ENCODE measurements around the gene ZNF394. TPM values are rescaled to one million over a fixed set of nuclear protein-coding genes. Genes with fewer than 3 reads are reported as not detected.

Gene ZNF394
- total and polyA plus RNA-seq, 4 donors, result 14.9 to 32.3 (median 30.6) TPM

- Histone ChIP-seq H3K4me1 (ENCODE audit: control insufficient read depth in 1 of 2, insufficient read depth in 2 of 2, low read length in 2 of 2) (no peaks in the 10 kb centered on the region), H3K27ac (ENCODE audit: low read depth in 1 of 2, low read length in 2 of 2) (no peak overlapping the region), H3K9me3 (ENCODE audit: control insufficient read depth, low read length) (no peaks in the 10 kb centered on the region), H3K36me3 (ENCODE audit: control insufficient read depth in 1 of 2, insufficient read depth in 2 of 2, low read length in 1 of 2) (peaks cover 4 to 8% of the 10 kb centered on the region in 2 donors), H3K4me3 (ENCODE audit: low read length in 2 of 2) (no peak overlapping the region), H3K27me3 (ENCODE audit: control insufficient read depth in 1 of 2, insufficient read depth in 2 of 2, low read length in 1 of 2) (no peaks in the 10 kb centered on the region)
- ATAC-seq (ENCODE audit: low FRiP score) (no peak), DNase-seq (peak in 1 of 2 donors; percentile 64)
- intact Hi-C loops (cut with DNase I), result no loop called here
- WGBS, 2 donors, result 93 to 94% methylated on average over 5 of the region's 5 CpGs
These were observed 50.8 kb downstream of the ZNF394 start for GRCh38 chr7:99449326-99449725.

GRCh38 chr7:99448855-99449254 is 51.2 kb downstream of the ZNF394 start:
- H3K4me3 ChIP-seq (ENCODE audit: low read length in 2 of 2), result no peak overlapping the region
- intact Hi-C loops (cut with DNase I), result no loop called here
- peaks cover 4% of the 10 kb centered on the region in 2 donors for H3K36me3 ChIP-seq (ENCODE audit: control insufficient read depth in 1 of 2, insufficient read depth in 2 of 2, low read length in 1 of 2)
- DNase-seq (peak in 1 of 2 donors; percentile 57), ATAC-seq (ENCODE audit: low FRiP score) (no peak)
- WGBS, 2 donors, result 88% methylated on average over 10 of the region's 10 CpGs
- no peak overlapping the region for H3K27ac ChIP-seq (ENCODE audit: low read depth in 1 of 2, low read length in 2 of 2)
- no peaks in the 10 kb centered on the region for H3K27me3 ChIP-seq (ENCODE audit: control insufficient read depth in 1 of 2, insufficient read depth in 2 of 2, low read length in 1 of 2)
- no peaks in the 10 kb centered on the region for H3K4me1 ChIP-seq (ENCODE audit: control insufficient read depth in 1 of 2, insufficient read depth in 2 of 2, low read length in 2 of 2)
- H3K9me3 ChIP-seq (ENCODE audit: control insufficient read depth, low read length), result no peaks in the 10 kb centered on the region

GRCh38 chr7:99447943-99448342 is 52.1 kb downstream of the ZNF394 start:
- WGBS, 2 donors, result 88% methylated on average over 10 of the region's 10 CpGs

GRCh38 chr7:99446096-99446495 is 54.0 kb downstream of the ZNF394 start:
- H3K9me3 ChIP-seq (ENCODE audit: control insufficient read depth, low read length), result no peaks in the 10 kb centered on the region
- no peaks in the 10 kb centered on the region for H3K4me1 ChIP-seq (ENCODE audit: control insufficient read depth in 1 of 2, insufficient read depth in 2 of 2, low read length in 2 of 2)
- WGBS, 2 donors, result 87 to 89% methylated on average over 4 of the region's 4 CpGs
- intact Hi-C loops (cut with DNase I), result no loop called here
- no peak overlapping the region for H3K27ac ChIP-seq (ENCODE audit: low read depth in 1 of 2, low read length in 2 of 2)
- H3K27me3 ChIP-seq (ENCODE audit: control insufficient read depth in 1 of 2, insufficient read depth in 2 of 2, low read length in 1 of 2), result no peaks in the 10 kb centered on the region
- no peak for ATAC-seq (ENCODE audit: low FRiP score)
- H3K36me3 ChIP-seq (ENCODE audit: control insufficient read depth in 1 of 2, insufficient read depth in 2 of 2, low read length in 1 of 2), result peaks cover 4% of the 10 kb centered on the region in 2 donors
- no peak overlapping the region for H3K4me3 ChIP-seq (ENCODE audit: low read length in 2 of 2)
- DNase-seq, result no peak

More at GRCh38 chr7:99447943-99448342, 52.1 kb downstream of the ZNF394 start:
- ATAC-seq (ENCODE audit: low FRiP score), result no peak
- Histone ChIP-seq H3K9me3 (ENCODE audit: control insufficient read depth, low read length) (no peaks in the 10 kb centered on the region), H3K27ac (ENCODE audit: low read depth in 1 of 2, low read length in 2 of 2) (no peak overlapping the region), H3K27me3 (ENCODE audit: control insufficient read depth in 1 of 2, insufficient read depth in 2 of 2, low read length in 1 of 2) (no peaks in the 10 kb centered on the region), H3K4me1 (ENCODE audit: control insufficient read depth in 1 of 2, insufficient read depth in 2 of 2, low read length in 2 of 2) (no peaks in the 10 kb centered on the region), H3K4me3 (ENCODE audit: low read length in 2 of 2) (no peak overlapping the region), H3K36me3 (ENCODE audit: control insufficient read depth in 1 of 2, insufficient read depth in 2 of 2, low read length in 1 of 2) (peaks cover 4% of the 10 kb centered on the region in 2 donors)
- peak in 1 of 2 donors; percentile 57 for DNase-seq
- intact Hi-C loops (cut with DNase I), result no loop called here

Other genes with a start within 250 kb of the ZNF394 start
- gene MYH16, start 227.4 kb downstream of the ZNF394 start, total RNA-seq, result under 1 TPM in 1 of 2 donors, not detected in 1; 0.29 TPM
- not detected for gene MYH16, start 227.4 kb downstream of the ZNF394 start, polyA plus RNA-seq
- gene ARPC1A, start 174.4 kb downstream of the ZNF394 start, total RNA-seq, result 100 to 1,000 TPM in 1 of 2 donors, 10 to 100 TPM in 1; 99.9 to 106 TPM
- gene ARPC1A, start 174.4 kb downstream of the ZNF394 start, polyA plus RNA-seq, result 100 to 1,000 TPM in 1 of 2 donors, 10 to 100 TPM in 1; 95.1 to 227 TPM
- gene ARPC1B, start 125.6 kb downstream of the ZNF394 start, total RNA-seq, result 100 to 1,000 TPM; 134 to 172 TPM
- 100 to 1,000 TPM; 153 to 262 TPM for gene ARPC1B, start 125.6 kb downstream of the ZNF394 start, polyA plus RNA-seq
- 10 to 100 TPM; 74.8 to 94.9 TPM for gene PDAP1, start 91.7 kb downstream of the ZNF394 start, total RNA-seq
- gene PDAP1, start 91.7 kb downstream of the ZNF394 start, polyA plus RNA-seq, result 100 to 1,000 TPM; 174 to 223 TPM
- gene BUD31, start 91.3 kb downstream of the ZNF394 start, total RNA-seq, result 10 to 100 TPM; 53.5 to 57.0 TPM
- 100 to 1,000 TPM in 1 of 2 donors, 10 to 100 TPM in 1; 89.1 to 135 TPM for gene BUD31, start 91.3 kb downstream of the ZNF394 start, polyA plus RNA-seq
- gene PTCD1, start 61.5 kb downstream of the ZNF394 start, total RNA-seq, result 1 to 10 TPM; 5.4 to 6.0 TPM
- gene PTCD1, start 61.5 kb downstream of the ZNF394 start, polyA plus RNA-seq, result 1 to 10 TPM in 1 of 2 donors, under 1 TPM in 1; 0.63 to 5.5 TPM
- gene CPSF4, start 61.3 kb downstream of the ZNF394 start, total RNA-seq, result 10 to 100 TPM; 30.4 to 33.6 TPM
- 10 to 100 TPM; 24.2 to 48.9 TPM for gene CPSF4, start 61.3 kb downstream of the ZNF394 start, polyA plus RNA-seq
- 100 to 1,000 TPM; 118 to 128 TPM for gene ATP5MF, start 34.1 kb downstream of the ZNF394 start, total RNA-seq
- 100 to 1,000 TPM; 457 to 973 TPM for gene ATP5MF, start 34.1 kb downstream of the ZNF394 start, polyA plus RNA-seq
- 10 to 100 TPM; 10.5 to 18.2 TPM for gene ZNF789, start 27.4 kb downstream of the ZNF394 start, total RNA-seq
- 10 to 100 TPM in 1 of 2 donors, 1 to 10 TPM in 1; 3.6 to 14.7 TPM for gene ZNF789, start 27.4 kb downstream of the ZNF394 start, polyA plus RNA-seq
- 1 to 10 TPM; 7.8 to 8.9 TPM for gene ZKSCAN5, start 4.4 kb upstream of the ZNF394 start, total RNA-seq
- 1 to 10 TPM; 2.1 to 4.1 TPM for gene ZKSCAN5, start 4.4 kb upstream of the ZNF394 start, polyA plus RNA-seq
- gene FAM200A, start 51.8 kb upstream of the ZNF394 start, total RNA-seq, result 1 to 10 TPM; 3.0 to 5.9 TPM
- gene FAM200A, start 51.8 kb upstream of the ZNF394 start, polyA plus RNA-seq, result 1 to 10 TPM; 2.3 to 3.2 TPM
- 10 to 100 TPM; 78.9 to 93.1 TPM for gene ZNF655, start 58.4 kb upstream of the ZNF394 start, total RNA-seq
- 10 to 100 TPM; 47.7 to 52.3 TPM for gene ZNF655, start 58.4 kb upstream of the ZNF394 start, polyA plus RNA-seq
- gene TMEM225B, start 98.0 kb upstream of the ZNF394 start, total RNA-seq, result 1 to 10 TPM in 1 of 2 donors, under 1 TPM in 1; 0.52 to 1.7 TPM
- 1 to 10 TPM in 1 of 2 donors, under 1 TPM in 1; 0.63 to 1.3 TPM for gene TMEM225B, start 98.0 kb upstream of the ZNF394 start, polyA plus RNA-seq
- gene ZSCAN25, start 116.7 kb upstream of the ZNF394 start, total RNA-seq, result 10 to 100 TPM; 16.2 to 22.5 TPM
- gene ZSCAN25, start 116.7 kb upstream of the ZNF394 start, polyA plus RNA-seq, result 1 to 10 TPM; 2.1 to 7.4 TPM
- gene CYP3A5, start 179.7 kb upstream of the ZNF394 start, total RNA-seq, result 1 to 10 TPM in 1 of 2 donors, not detected in 1; 3.4 TPM
- 10 to 100 TPM in 1 of 2 donors, under 1 TPM in 1; 0.61 to 24.3 TPM for gene CYP3A5, start 179.7 kb upstream of the ZNF394 start, polyA plus RNA-seq
- gene CYP3A7, start 234.9 kb upstream of the ZNF394 start, total RNA-seq, result not detected
- gene CYP3A7, start 234.9 kb upstream of the ZNF394 start, polyA plus RNA-seq, result under 1 TPM in 1 of 2 donors, not detected in 1; 0.05 TPM